ENCODE results near the gene EXOC4.

The EXOC4 gene

GRCh38 chr7:133808493-133808866 lies 555.6 kb downstream of the EXOC4 start:
- no CpG with 5 or more reads among the region's 2 CpGs for WGBS (ENCODE audit: extremely low coverage, insufficient coverage, low lambda C conversion rate)
- H3K56ac ChIP-seq (ENCODE audit: low read length), result no peak overlapping the region

DNA sequence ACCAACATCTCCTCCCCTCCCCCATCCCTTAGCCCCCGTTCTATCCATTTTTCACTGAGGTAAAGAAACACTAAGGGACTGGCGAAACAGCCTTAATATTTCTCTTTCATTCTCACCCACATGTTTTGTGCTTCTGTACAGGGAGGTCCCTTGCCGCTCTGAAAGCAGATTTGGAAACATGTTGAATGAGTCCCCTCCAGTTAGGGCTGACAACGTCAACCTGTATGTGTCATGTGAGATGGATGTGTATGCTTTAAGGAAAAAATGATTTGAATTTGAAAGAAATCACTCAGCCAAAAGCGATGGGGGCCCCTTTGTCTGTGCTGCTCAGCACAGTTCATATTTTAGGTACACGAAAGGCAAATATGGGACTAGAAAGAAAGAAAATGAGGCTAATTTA lies 560.0 kb downstream of the EXOC4 start:
- Histone ChIP-seq H2AK5ac (ENCODE audit: low read length) (no peak overlapping the region), H3K27me3 (ENCODE audit: insufficient read depth, low read length, poor library complexity) (no peaks in the 10 kb centered on the region), H3K27ac (ENCODE audit: low read depth, low read length) (no peak overlapping the region), H3K36me3 (ENCODE audit: control insufficient read depth, insufficient read depth, low read length) (no peaks in the 10 kb centered on the region), H3K9ac (ENCODE audit: low read length) (no peak overlapping the region), H3K4me3 (ENCODE audit: low read length) (no peak overlapping the region), H4K5ac (ENCODE audit: low read length) (no peak overlapping the region), H3K23ac (ENCODE audit: low read length) (no peak overlapping the region), H4K8ac (ENCODE audit: low read depth, low read length) (no peak overlapping the region), H2BK120ac (ENCODE audit: low read depth, low read length) (no peak overlapping the region), H3K18ac (ENCODE audit: low read length) (no peak overlapping the region), H3K4me2 (ENCODE audit: low read length) (no peak overlapping the region), H3K4me1 (ENCODE audit: control insufficient read depth, low read depth, low read length) (no peaks in the 10 kb centered on the region), H3K79me2 (ENCODE audit: control insufficient read depth, insufficient read depth, low read length) (no peaks in the 10 kb centered on the region), H3K79me1 (ENCODE audit: low read length) (no peaks in the 10 kb centered on the region), H2BK15ac (replicated peaks; ENCODE audit: low read depth) (no peak overlapping the region), H3K4ac (ENCODE audit: low read depth, low read length) (no peak overlapping the region), H3K56ac (ENCODE audit: low read length) (no peak overlapping the region), H2BK5ac (ENCODE audit: low read length) (no peak overlapping the region)
- no CpG with 5 or more reads among the region's 6 CpGs for WGBS (ENCODE audit: extremely low coverage, insufficient coverage, low lambda C conversion rate)
- DNase-seq, result no peak

More at GRCh38 chr7:133808493-133808866, 555.6 kb downstream of the EXOC4 start:
- Histone ChIP-seq H2BK120ac (ENCODE audit: low read depth, low read length) (no peak overlapping the region), H3K9ac (ENCODE audit: low read length) (no peak overlapping the region), H2AK5ac (ENCODE audit: low read length) (no peak overlapping the region), H4K8ac (ENCODE audit: low read depth, low read length) (no peak overlapping the region), H2BK15ac (replicated peaks; ENCODE audit: low read depth) (no peak overlapping the region), H2BK5ac (ENCODE audit: low read length) (no peak overlapping the region), H3K18ac (ENCODE audit: low read length) (no peak overlapping the region), H4K5ac (ENCODE audit: low read length) (no peak overlapping the region), H3K4me3 (ENCODE audit: low read length) (no peak overlapping the region), H3K79me1 (ENCODE audit: low read length) (no peaks in the 10 kb centered on the region), H3K4ac (ENCODE audit: low read depth, low read length) (no peak overlapping the region), H3K27ac (ENCODE audit: low read depth, low read length) (no peak overlapping the region), H3K4me2 (ENCODE audit: low read length) (no peak overlapping the region), H3K79me2 (ENCODE audit: control insufficient read depth, insufficient read depth, low read length) (no peaks in the 10 kb centered on the region), H3K27me3 (ENCODE audit: insufficient read depth, low read length, poor library complexity) (no peaks in the 10 kb centered on the region), H3K23ac (ENCODE audit: low read length) (no peak overlapping the region), H3K4me1 (ENCODE audit: control insufficient read depth, low read depth, low read length) (no peaks in the 10 kb centered on the region), H3K36me3 (ENCODE audit: control insufficient read depth, insufficient read depth, low read length) (no peaks in the 10 kb centered on the region)
- DNase-seq, result no peak

DNA sequence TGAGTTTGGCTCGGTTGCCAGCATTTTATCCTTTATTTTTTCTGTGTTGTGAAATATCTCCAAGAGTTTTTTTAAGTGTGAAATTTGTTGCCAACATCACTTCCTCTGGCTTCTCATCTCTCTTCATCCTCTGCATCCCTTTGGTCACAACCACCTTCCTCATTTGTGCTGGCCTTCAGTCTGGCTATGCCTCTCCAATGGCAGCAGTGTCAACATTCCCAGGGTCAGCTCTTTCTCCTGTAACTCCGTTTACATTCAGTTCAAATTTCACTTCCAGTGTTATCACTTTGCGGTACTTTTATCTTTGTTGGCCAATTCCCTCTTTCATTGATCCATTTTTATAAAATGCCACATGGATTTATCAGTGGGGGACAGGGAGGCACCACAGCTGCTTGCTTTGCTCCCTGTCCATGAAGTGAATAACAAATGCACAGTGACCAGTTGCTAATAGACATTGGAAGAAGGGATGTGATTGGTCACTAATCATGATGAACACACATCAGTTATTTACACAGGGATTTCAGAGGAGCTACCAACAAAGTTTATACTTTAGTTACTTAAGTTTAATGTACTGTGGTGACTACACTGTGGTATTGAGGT lies 562.8 kb downstream of the EXOC4 start:
- Histone ChIP-seq H3K27me3 (ENCODE audit: insufficient read depth, low read length, poor library complexity) (no peaks in the 10 kb centered on the region), H3K4me1 (ENCODE audit: control insufficient read depth, low read depth, low read length) (no peaks in the 10 kb centered on the region), H3K36me3 (ENCODE audit: control insufficient read depth, insufficient read depth, low read length) (no peaks in the 10 kb centered on the region), H3K79me1 (ENCODE audit: low read length) (no peaks in the 10 kb centered on the region), H3K56ac (ENCODE audit: low read length) (no peak overlapping the region), H4K5ac (ENCODE audit: low read length) (no peak overlapping the region), H3K4ac (ENCODE audit: low read depth, low read length) (no peak overlapping the region), H2BK15ac (replicated peaks; ENCODE audit: low read depth) (no peak overlapping the region), H3K4me2 (ENCODE audit: low read length) (no peak overlapping the region), H3K18ac (ENCODE audit: low read length) (no peak overlapping the region), H3K4me3 (ENCODE audit: low read length) (no peak overlapping the region), H2BK5ac (ENCODE audit: low read length) (no peak overlapping the region), H3K9ac (ENCODE audit: low read length) (no peak overlapping the region), H3K27ac (ENCODE audit: low read depth, low read length) (no peak overlapping the region), H3K23ac (ENCODE audit: low read length) (no peak overlapping the region), H2AK5ac (ENCODE audit: low read length) (no peak overlapping the region), H3K79me2 (ENCODE audit: control insufficient read depth, insufficient read depth, low read length) (no peaks in the 10 kb centered on the region), H2BK120ac (ENCODE audit: low read depth, low read length) (no peak overlapping the region), H4K8ac (ENCODE audit: low read depth, low read length) (no peak overlapping the region)
- DNase-seq, result no peak
- WGBS (ENCODE audit: extremely low coverage, insufficient coverage, low lambda C conversion rate), result no CpG with 5 or more reads among the region's 3 CpGs

DNA sequence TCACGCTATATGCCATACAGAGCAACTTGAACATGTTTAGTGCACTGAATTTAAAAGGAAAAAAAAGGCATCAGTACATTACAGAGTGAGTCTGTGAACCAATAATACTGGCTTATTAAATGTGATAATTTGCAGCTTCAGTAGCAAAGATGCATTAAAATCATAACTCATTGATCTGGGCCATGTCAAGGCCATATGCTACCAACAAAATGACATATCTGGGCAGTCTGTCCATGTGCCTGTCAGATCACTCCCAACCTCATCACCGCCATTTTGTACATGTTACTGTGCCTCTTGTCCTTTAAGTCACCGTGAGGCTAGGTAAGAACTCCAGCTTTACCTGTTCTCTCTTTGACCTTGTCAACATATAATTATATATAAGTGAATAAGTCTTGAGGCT lies 566.8 kb downstream of the EXOC4 start:
- H3K4me1 ChIP-seq (ENCODE audit: control insufficient read depth, low read depth, low read length), result no peaks in the 10 kb centered on the region
- H4K8ac ChIP-seq (ENCODE audit: low read depth, low read length), result no peak overlapping the region
- no peak overlapping the region for H2BK5ac ChIP-seq (ENCODE audit: low read length)
- H3K4me3 ChIP-seq (ENCODE audit: low read length), result no peak overlapping the region
- H2AK5ac ChIP-seq (ENCODE audit: low read length), result no peak overlapping the region
- H3K27ac ChIP-seq (ENCODE audit: low read depth, low read length), result no peak overlapping the region
- no peaks in the 10 kb centered on the region for H3K79me2 ChIP-seq (ENCODE audit: control insufficient read depth, insufficient read depth, low read length)
- no CpG with 5 or more reads among the region's 3 CpGs for WGBS (ENCODE audit: extremely low coverage, insufficient coverage, low lambda C conversion rate)
- H3K23ac ChIP-seq (ENCODE audit: low read length), result no peak overlapping the region
- no peak overlapping the region for H3K4me2 ChIP-seq (ENCODE audit: low read length)
- H3K36me3 ChIP-seq (ENCODE audit: control insufficient read depth, insufficient read depth, low read length), result no peaks in the 10 kb centered on the region
- no peak overlapping the region for H2BK120ac ChIP-seq (ENCODE audit: low read depth, low read length)
- no peak overlapping the region for H4K5ac ChIP-seq (ENCODE audit: low read length)
- no peak overlapping the region for H2BK15ac ChIP-seq (replicated peaks; ENCODE audit: low read depth)
- H3K79me1 ChIP-seq (ENCODE audit: low read length), result no peaks in the 10 kb centered on the region
- H3K56ac ChIP-seq (ENCODE audit: low read length), result no peak overlapping the region
- H3K18ac ChIP-seq (ENCODE audit: low read length), result no peak overlapping the region
- DNase-seq, result no peak
- H3K9ac ChIP-seq (ENCODE audit: low read length), result no peak overlapping the region
- no peaks in the 10 kb centered on the region for H3K27me3 ChIP-seq (ENCODE audit: insufficient read depth, low read length, poor library complexity)
- H3K4ac ChIP-seq (ENCODE audit: low read depth, low read length), result no peak overlapping the region

DNA sequence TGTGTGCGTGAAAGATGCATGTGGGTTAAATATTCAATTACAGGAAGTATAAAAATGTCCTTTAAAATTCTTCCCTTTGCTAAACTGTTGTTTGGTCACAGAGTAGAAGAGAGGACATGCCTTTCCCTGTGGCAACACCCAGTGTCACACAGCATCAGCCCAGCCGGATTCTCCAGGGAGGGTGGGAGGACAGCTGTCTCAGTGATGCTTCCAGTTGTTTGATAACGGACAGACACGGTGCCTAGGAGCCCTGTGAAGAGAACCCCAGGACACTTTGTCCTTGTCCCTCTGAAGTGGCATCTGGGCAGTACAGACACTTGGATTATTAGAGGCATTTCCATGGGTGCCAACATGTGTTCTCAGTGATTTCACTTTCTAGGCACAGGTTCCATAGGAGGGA lies 567.7 kb downstream of the EXOC4 start:
- Histone ChIP-seq H3K36me3 (ENCODE audit: control insufficient read depth, insufficient read depth, low read length) (no peaks in the 10 kb centered on the region), H3K79me1 (ENCODE audit: low read length) (no peaks in the 10 kb centered on the region), H3K4me3 (ENCODE audit: low read length) (no peak overlapping the region), H4K8ac (ENCODE audit: low read depth, low read length) (no peak overlapping the region), H3K23ac (ENCODE audit: low read length) (no peak overlapping the region), H3K27me3 (ENCODE audit: insufficient read depth, low read length, poor library complexity) (no peaks in the 10 kb centered on the region), H3K9ac (ENCODE audit: low read length) (no peak overlapping the region), H2BK5ac (ENCODE audit: low read length) (no peak overlapping the region), H3K4ac (ENCODE audit: low read depth, low read length) (no peak overlapping the region), H4K5ac (ENCODE audit: low read length) (no peak overlapping the region), H3K56ac (ENCODE audit: low read length) (no peak overlapping the region), H2BK15ac (replicated peaks; ENCODE audit: low read depth) (no peak overlapping the region), H3K79me2 (ENCODE audit: control insufficient read depth, insufficient read depth, low read length) (no peaks in the 10 kb centered on the region), H3K18ac (ENCODE audit: low read length) (no peak overlapping the region), H3K4me1 (ENCODE audit: control insufficient read depth, low read depth, low read length) (no peaks in the 10 kb centered on the region), H2BK120ac (ENCODE audit: low read depth, low read length) (no peak overlapping the region), H3K27ac (ENCODE audit: low read depth, low read length) (no peak overlapping the region), H2AK5ac (ENCODE audit: low read length) (no peak overlapping the region), H3K4me2 (ENCODE audit: low read length) (no peak overlapping the region)
- WGBS (ENCODE audit: extremely low coverage, insufficient coverage, low lambda C conversion rate), result no CpG with 5 or more reads among the region's 4 CpGs
- no peak for DNase-seq

DNA sequence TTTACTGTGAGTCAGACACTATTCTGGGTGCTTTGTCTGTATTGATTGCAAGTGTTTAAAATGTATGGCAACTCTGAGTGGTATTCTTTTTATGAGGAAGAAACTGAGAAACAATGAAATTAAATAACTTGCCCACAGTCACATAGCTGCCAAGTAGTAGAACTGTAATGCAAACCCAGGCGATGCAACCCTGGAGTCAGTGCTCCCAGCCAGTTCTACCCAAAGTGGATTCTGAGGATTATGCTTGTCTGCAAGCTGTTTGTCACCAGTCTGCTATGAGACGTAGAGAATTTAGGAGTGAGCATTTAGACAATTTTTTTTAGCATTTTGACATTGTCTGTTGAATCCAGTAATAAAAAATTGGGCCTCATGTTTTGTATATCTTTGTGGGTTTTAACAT lies 568.3 kb downstream of the EXOC4 start:
- no peaks in the 10 kb centered on the region for H3K79me2 ChIP-seq (ENCODE audit: control insufficient read depth, insufficient read depth, low read length)
- H2BK15ac ChIP-seq (replicated peaks; ENCODE audit: low read depth), result no peak overlapping the region
- H3K27ac ChIP-seq (ENCODE audit: low read depth, low read length), result no peak overlapping the region
- H3K4me3 ChIP-seq (ENCODE audit: low read length), result no peak overlapping the region
- no peak overlapping the region for H3K4me2 ChIP-seq (ENCODE audit: low read length)
- no CpG with 5 or more reads among the region's 2 CpGs for WGBS (ENCODE audit: extremely low coverage, insufficient coverage, low lambda C conversion rate)
- no peak overlapping the region for H3K18ac ChIP-seq (ENCODE audit: low read length)
- H4K5ac ChIP-seq (ENCODE audit: low read length), result no peak overlapping the region
- no peak overlapping the region for H4K8ac ChIP-seq (ENCODE audit: low read depth, low read length)
- no peak overlapping the region for H2BK120ac ChIP-seq (ENCODE audit: low read depth, low read length)
- H2AK5ac ChIP-seq (ENCODE audit: low read length), result no peak overlapping the region
- no peak overlapping the region for H3K23ac ChIP-seq (ENCODE audit: low read length)
- no peak overlapping the region for H3K56ac ChIP-seq (ENCODE audit: low read length)
- no peak for DNase-seq
- H3K4me1 ChIP-seq (ENCODE audit: control insufficient read depth, low read depth, low read length), result no peaks in the 10 kb centered on the region
- H3K9ac ChIP-seq (ENCODE audit: low read length), result no peak overlapping the region
- H3K4ac ChIP-seq (ENCODE audit: low read depth, low read length), result no peak overlapping the region
- no peaks in the 10 kb centered on the region for H3K79me1 ChIP-seq (ENCODE audit: low read length)
- H3K36me3 ChIP-seq (ENCODE audit: control insufficient read depth, insufficient read depth, low read length), result no peaks in the 10 kb centered on the region
- H2BK5ac ChIP-seq (ENCODE audit: low read length), result no peak overlapping the region
- no peaks in the 10 kb centered on the region for H3K27me3 ChIP-seq (ENCODE audit: insufficient read depth, low read length, poor library complexity)
